BLaER1 (cell line): Measurements from ENCODE around the gene LRP1.
A peak's percentile ranks its signal among the peaks of the same experiment; 100 is the strongest.

Experiments used
- H3K27ac ChIP-seq: shearing (Covaris generic); formaldehyde crosslinking; 2 replicates; pipeline ENCODE4 v1.8.1; 2022
- H3K27me3 ChIP-seq: shearing (Covaris generic); formaldehyde crosslinking; 2 replicates; pipeline ENCODE4 v1.8.1; 2022
- H3K36me3 ChIP-seq: shearing (Covaris generic); formaldehyde crosslinking; 2 replicates; pipeline ENCODE4 v1.8.1; 2022
- H3K4me1 ChIP-seq: shearing (Covaris generic); formaldehyde crosslinking; 2 replicates; pipeline ENCODE4 v1.8.1; 2022
- H3K4me2 ChIP-seq: shearing (Covaris generic); formaldehyde crosslinking; 2 replicates; pipeline ENCODE4 v1.8.1; 2022
- H3K4me3 ChIP-seq: shearing (Covaris generic); formaldehyde crosslinking; 2 replicates; pipeline ENCODE4 v1.8.1; 2022
- H3K9ac ChIP-seq: shearing (Covaris generic); formaldehyde crosslinking; 2 replicates; pipeline ENCODE4 v1.8.1; 2022
- H3K9me3 ChIP-seq: shearing (Covaris generic); formaldehyde crosslinking; 2 replicates; pipeline ENCODE4 v1.8.1; 2022
- H4K20me1 ChIP-seq: shearing (Covaris generic); formaldehyde crosslinking; 2 replicates; pipeline ENCODE4 v1.8.1; 2022
- Cebpa-rat ChIP-seq: shearing (Covaris generic); IDR thresholded peaks from 2 replicates; pipeline ENCODE4 v1.8.1; 2022

LRP1 gene

GRCh38 chr12:57143454-57143853 is 15.2 kb downstream of the LRP1 start:
- Histone ChIP-seq H3K27ac (no peak overlapping the region), H3K9me3 (no peaks in the 10 kb centered on the region), H3K9ac (no peak overlapping the region), H3K36me3 (peaks cover 70% of the 10 kb centered on the region), H3K4me1 (peaks cover 40% of the 10 kb centered on the region), H4K20me1 (no peaks in the 10 kb centered on the region), H3K4me3 (no peak overlapping the region), H3K27me3 (no peaks in the 10 kb centered on the region), H3K4me2 (peak overlapping the region; percentile 12; the same call in 1 of the 2 replicates)
- no peak for TF ChIP-seq Cebpa-rat

GRCh38 chr12:57145460-57146059 is 17.3 kb downstream of the LRP1 start:
- peaks cover 46% of the 10 kb centered on the region for H3K4me1 ChIP-seq
- no peaks in the 10 kb centered on the region for H3K27me3 ChIP-seq
- H4K20me1 ChIP-seq, result no peaks in the 10 kb centered on the region
- no peak overlapping the region for H3K9ac ChIP-seq
- no peak overlapping the region for H3K4me3 ChIP-seq
- peaks cover 63% of the 10 kb centered on the region for H3K36me3 ChIP-seq
- no peaks in the 10 kb centered on the region for H3K9me3 ChIP-seq
- no peak for TF ChIP-seq Cebpa-rat
- no peak overlapping the region for H3K27ac ChIP-seq
- H3K4me2 ChIP-seq, result no peak overlapping the region

- H3K4me2 ChIP-seq, result no peak overlapping the region
- H3K9ac ChIP-seq, result no peak overlapping the region
- H3K36me3 ChIP-seq, result peaks cover 63% of the 10 kb centered on the region
- H3K27me3 ChIP-seq, result no peaks in the 10 kb centered on the region
- no peak overlapping the region for H3K4me3 ChIP-seq
- no peaks in the 10 kb centered on the region for H4K20me1 ChIP-seq
- no peak overlapping the region for H3K27ac ChIP-seq
- no peak for TF ChIP-seq Cebpa-rat
- H3K4me1 ChIP-seq, result peaks cover 46% of the 10 kb centered on the region
- no peaks in the 10 kb centered on the region for H3K9me3 ChIP-seq
Observed at GRCh38 chr12:57146092-57146491, 17.8 kb downstream of the LRP1 start.

DNA sequence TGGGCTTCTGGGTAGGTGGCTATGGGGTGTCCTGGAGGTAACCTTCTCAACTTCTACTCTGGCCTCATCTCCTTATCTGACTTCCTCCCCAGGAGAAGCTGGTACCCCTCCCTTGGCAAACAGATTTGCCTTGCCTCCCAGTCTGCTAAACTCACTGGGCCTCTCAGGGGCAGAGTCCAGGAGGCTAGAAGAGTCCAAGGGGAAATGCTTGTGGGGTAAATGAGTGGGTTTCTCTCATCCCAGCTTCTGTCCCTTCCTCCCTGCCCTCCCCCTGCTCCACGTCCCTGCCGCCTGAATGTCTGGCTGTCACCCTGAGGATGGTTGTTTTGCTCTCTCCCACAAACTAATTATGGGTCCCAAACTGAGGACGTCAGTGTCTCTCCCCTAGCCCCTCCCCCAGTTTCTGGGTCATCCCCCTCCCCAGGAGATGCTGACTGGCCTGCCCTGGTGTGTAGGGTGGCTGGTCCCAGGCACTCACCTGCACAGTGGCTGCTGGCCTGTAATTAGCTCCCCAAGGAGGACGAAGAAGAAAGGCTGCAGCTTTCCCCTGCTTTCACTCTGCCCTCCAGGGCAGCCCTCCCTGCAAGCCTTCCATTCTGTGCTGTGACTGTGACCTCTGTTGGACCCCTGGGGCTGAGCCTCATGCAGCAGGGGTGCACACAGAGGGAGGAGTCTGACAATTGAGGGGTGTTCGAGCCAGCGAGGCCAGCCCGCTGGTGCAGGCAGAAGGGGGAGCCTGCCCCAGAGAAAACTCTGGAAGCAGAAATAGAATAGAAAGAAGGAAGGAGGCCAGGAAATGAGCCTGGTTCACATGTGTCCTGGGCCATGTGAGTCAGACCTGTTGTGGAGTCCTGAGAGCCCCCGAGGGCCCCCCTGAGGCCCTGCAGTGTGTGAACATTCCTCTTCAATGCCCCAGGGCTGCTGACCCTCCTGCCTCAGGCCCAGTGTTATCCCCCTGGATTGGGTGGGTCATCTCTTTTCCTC is 19.0 kb downstream of the LRP1 start, which contains the start of gene LRP1-AS:
TSS of gene LRP1-AS (minus strand) at position 659 of the 984 bp plus-strand sequence.
- Histone ChIP-seq H4K20me1 (no peaks in the 10 kb centered on the region), H3K4me3 (no peak within 1 kb of the TSS), H3K9ac (peak within 1 kb of the TSS; percentile 41; the same call in 1 of the 2 replicates), H3K9me3 (no peaks in the 10 kb centered on the region), H3K4me2 (peak within 1 kb of the TSS; percentile 66), H3K36me3 (peaks cover 52% of the 10 kb centered on the region), H3K4me1 (peaks cover 46% of the 10 kb centered on the region), H3K27ac (peak within 1 kb of the TSS; percentile 70), H3K27me3 (no peaks in the 10 kb centered on the region)
- no peak for TF ChIP-seq Cebpa-rat

- Histone ChIP-seq H3K4me1 (peaks cover 33% of the 10 kb centered on the region), H3K4me3 (no peak overlapping the region), H3K9ac (no peak overlapping the region), H4K20me1 (no peaks in the 10 kb centered on the region), H3K36me3 (peaks cover 44% of the 10 kb centered on the region), H3K9me3 (no peaks in the 10 kb centered on the region), H3K4me2 (no peak overlapping the region), H3K27me3 (no peaks in the 10 kb centered on the region), H3K27ac (no peak overlapping the region)
- TF ChIP-seq Cebpa-rat, result no peak
Observed at GRCh38 chr12:57148469-57149244, 20.4 kb downstream of the LRP1 start.

GRCh38 chr12:57149245-57149900 is 21.1 kb downstream of the LRP1 start:
- Histone ChIP-seq H3K4me2 (no peak overlapping the region), H3K9me3 (no peaks in the 10 kb centered on the region), H3K27me3 (no peaks in the 10 kb centered on the region), H3K36me3 (peaks cover 48% of the 10 kb centered on the region), H4K20me1 (no peaks in the 10 kb centered on the region), H3K9ac (no peak overlapping the region), H3K4me3 (no peak overlapping the region), H3K4me1 (peaks cover 35% of the 10 kb centered on the region), H3K27ac (no peak overlapping the region)
- TF ChIP-seq Cebpa-rat, result no peak

DNA sequence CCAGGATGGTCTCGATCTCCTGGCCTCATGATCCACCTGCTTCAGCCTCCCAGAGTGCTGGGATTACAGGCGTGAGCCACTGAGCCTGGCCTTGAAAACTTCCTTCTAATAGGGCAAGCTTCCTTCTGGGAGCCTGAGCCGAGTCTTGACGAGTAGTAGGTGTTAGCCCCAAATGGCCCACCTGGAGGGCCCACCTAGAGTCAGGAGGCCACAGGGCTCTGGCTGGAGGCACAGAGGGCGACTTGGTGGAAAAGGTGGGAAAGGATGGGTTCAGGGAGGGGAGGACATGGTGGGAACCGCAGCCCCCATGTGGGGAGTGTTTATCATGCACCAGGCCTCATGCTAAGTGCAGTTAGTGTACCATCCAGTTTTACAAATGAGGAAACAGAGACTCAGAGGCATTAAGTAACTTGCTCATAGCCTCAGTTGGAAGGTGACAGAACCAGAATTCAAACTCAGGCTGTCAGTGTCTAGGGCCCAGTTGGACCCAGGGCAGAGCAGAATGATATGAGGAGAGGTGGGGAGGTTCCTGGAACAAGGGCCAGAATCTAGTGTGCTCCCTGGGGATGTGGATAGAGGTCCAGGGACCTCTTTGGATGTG is 22.2 kb downstream of the LRP1 start:
- Histone ChIP-seq H3K27ac (no peak overlapping the region), H3K4me2 (no peak overlapping the region), H3K4me1 (peaks cover 40% of the 10 kb centered on the region), H3K27me3 (no peaks in the 10 kb centered on the region), H3K9ac (no peak overlapping the region), H3K4me3 (no peak overlapping the region), H4K20me1 (no peaks in the 10 kb centered on the region), H3K9me3 (no peaks in the 10 kb centered on the region), H3K36me3 (peaks cover 40% of the 10 kb centered on the region)
- no peak for TF ChIP-seq Cebpa-rat

- Histone ChIP-seq H3K4me1 (peaks cover 36% of the 10 kb centered on the region), H3K36me3 (peaks cover 26% of the 10 kb centered on the region; the same call in 1 of the 2 replicates), H3K9ac (no peak overlapping the region), H3K4me3 (no peak overlapping the region), H3K27me3 (no peaks in the 10 kb centered on the region), H3K4me2 (no peak overlapping the region), H4K20me1 (no peaks in the 10 kb centered on the region), H3K9me3 (no peaks in the 10 kb centered on the region), H3K27ac (no peak overlapping the region)
- TF ChIP-seq Cebpa-rat, result no peak
Observed at GRCh38 chr12:57151741-57152630, 23.7 kb downstream of the LRP1 start.
